Uterus (tissue), 2 donors: ENCODE results near the gene RSPH1.

Experiments used
- CTCF ChIP-seq, 4 experiments: fragments of 200-600 bp in 2 of 4; fragments of 450-650 bp in 2 of 4; sonication (generic) in 2 of 4; IDR thresholded peaks; one replicate each; pipeline ENCODE4 v1.5.1; 2016 to 2019; ENCODE audit warnings: antibody characterized with exemption in 4 of 4, mild to moderate bottlenecking in 2 of 4, moderate library complexity in 1 of 4
- POLR2A ChIP-seq, 2 donors: fragments of 450-650 bp; IDR thresholded peaks; one replicate each; pipeline ENCODE4 v1.6.1; 2016; ENCODE audit warnings: antibody characterized with exemption in 2 of 2, mild to moderate bottlenecking in 1 of 2, moderate library complexity in 1 of 2

GRCh38 chr21:42520628-42521253, 24.7 kb upstream of the RSPH1 start:
- TF ChIP-seq CTCF (IDR thresholded peaks at IDR 0.05) (no peak), POLR2A (IDR thresholded peaks at IDR 0.05) (no peak)
